ENCODE data around the gene PPP1R3C. TPM values are rescaled to one million over a fixed set of nuclear protein-coding genes. Genes with fewer than 3 reads are reported as not detected.
A peak's percentile ranks its signal among the peaks of the same experiment; 100 is the strongest.

The PPP1R3C gene
- total RNA-seq, 1 donor = 57.0 TPM

- TF ChIP-seq CTCF (IDR thresholded peaks at IDR 0.05; ENCODE audit: insufficient read depth, low read depth, low read length) = no peak
- DNase-seq (ENCODE audit: low read depth) = no peak
- peak overlapping the region; percentile 75 for H3K4me3 ChIP-seq (ENCODE audit: low read depth, low read length)
Observed at GRCh38 chr10:91629715-91630549, 2.9 kb downstream of the PPP1R3C start.

DNA sequence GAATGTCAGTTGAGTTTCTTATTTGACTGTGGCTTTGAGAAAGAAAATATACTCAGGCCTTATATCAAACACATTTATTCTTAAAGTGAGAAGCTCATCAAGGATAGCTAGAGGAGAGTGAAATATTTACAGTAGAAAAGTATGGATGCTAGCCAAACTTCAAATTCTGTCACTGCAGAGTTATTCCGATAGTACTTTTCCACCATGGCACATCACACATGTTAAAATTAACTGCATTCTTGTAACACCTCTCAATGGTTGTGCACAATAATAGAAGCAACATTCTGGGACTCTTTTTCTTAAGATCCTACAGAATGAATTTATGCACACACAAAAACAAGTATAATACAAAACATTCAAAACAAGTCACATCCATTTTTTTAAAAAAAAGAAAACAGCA is 4.5 kb downstream of the PPP1R3C start:
- peak overlapping the region; percentile 75 for H3K4me3 ChIP-seq (ENCODE audit: low read depth, low read length)
- TF ChIP-seq CTCF (IDR thresholded peaks at IDR 0.05; ENCODE audit: insufficient read depth, low read depth, low read length) = no peak
- DNase-seq (ENCODE audit: low read depth) = no peak

- H3K4me3 ChIP-seq (ENCODE audit: low read depth, low read length) = peak overlapping the region; percentile 75
- no peak for TF ChIP-seq CTCF (IDR thresholded peaks at IDR 0.05; ENCODE audit: insufficient read depth, low read depth, low read length)
- peak; percentile 79 for DNase-seq (ENCODE audit: low read depth)
Observed at GRCh38 chr10:91627344-91628102, 5.3 kb downstream of the PPP1R3C start.

DNA sequence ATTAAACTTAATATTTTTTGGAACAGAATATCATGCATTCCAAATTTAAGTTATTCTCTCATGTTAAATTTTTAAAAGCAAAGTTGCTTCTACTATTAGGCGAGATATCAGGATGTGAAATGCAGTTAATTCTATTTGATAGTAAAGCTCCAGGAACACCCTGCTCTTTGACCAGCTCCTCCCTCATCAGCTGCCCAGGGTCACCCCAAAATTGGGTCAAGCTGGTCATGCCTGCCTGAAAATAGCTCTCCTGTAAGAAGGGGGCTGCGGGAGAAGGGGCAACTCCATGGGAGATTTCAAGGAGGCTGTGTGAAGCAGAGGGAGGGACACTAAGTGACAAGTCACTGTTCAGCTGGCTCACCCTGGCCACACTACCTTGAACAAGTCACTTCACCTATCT is 5.9 kb downstream of the PPP1R3C start:
- no peak overlapping the region for H3K4me3 ChIP-seq (ENCODE audit: low read depth, low read length)
- TF ChIP-seq CTCF (IDR thresholded peaks at IDR 0.05; ENCODE audit: insufficient read depth, low read depth, low read length) = no peak
- no peak for DNase-seq (ENCODE audit: low read depth)

DNA sequence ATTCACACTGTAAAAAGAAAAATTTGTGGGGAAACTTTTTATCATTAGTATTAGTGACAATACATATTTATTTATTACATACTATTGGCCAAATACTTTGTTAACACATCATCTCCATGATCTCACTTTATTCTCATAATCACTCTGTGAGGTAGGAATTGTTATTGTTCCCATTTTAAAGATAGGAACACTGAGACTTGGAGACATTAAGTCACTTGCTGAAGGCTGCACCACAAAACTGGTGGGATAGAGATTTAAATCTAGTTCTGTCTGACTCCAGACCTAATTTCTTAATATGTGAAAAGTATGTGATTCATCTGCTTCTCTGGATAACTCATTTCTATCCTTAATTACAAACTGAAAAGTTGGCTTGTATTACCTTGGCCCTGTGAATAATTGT is 8.2 kb downstream of the PPP1R3C start:
- no peak for TF ChIP-seq CTCF (IDR thresholded peaks at IDR 0.05; ENCODE audit: insufficient read depth, low read depth, low read length)
- H3K4me3 ChIP-seq (ENCODE audit: low read depth, low read length) = no peak overlapping the region
- no peak for DNase-seq (ENCODE audit: low read depth)

- H3K4me3 ChIP-seq (ENCODE audit: low read depth, low read length) = no peak overlapping the region
- TF ChIP-seq CTCF (IDR thresholded peaks at IDR 0.05; ENCODE audit: insufficient read depth, low read depth, low read length) = no peak
- DNase-seq (ENCODE audit: low read depth) = no peak
Observed at GRCh38 chr10:91622601-91623000, 10.3 kb downstream of the PPP1R3C start.

Data from fibroblast of villous mesenchyme (primary cell).